Parathyroid adenoma (tissue), 2 donors: ENCODE results near the gene SAG.

Experiments used
- H2AFZ ChIP-seq: fragments of 300-600 bp; sonication (generic); one replicate; pipeline ENCODE4 v1.7.0; 2017; ENCODE audit warnings: antibody characterized with exemption, mild to moderate bottlenecking
- H3K27ac ChIP-seq: fragments of 300-600 bp; sonication (generic); one replicate; pipeline ENCODE4 v1.7.0; 2017
- H3K27me3 ChIP-seq: fragments of 300-600 bp; sonication (generic); one replicate; pipeline ENCODE4 v1.7.0; 2017; ENCODE audit warnings: low read length; ENCODE audit not compliant: control insufficient read depth, insufficient read depth
- H3K36me3 ChIP-seq: fragments of 300-600 bp; sonication (generic); one replicate; pipeline ENCODE4 v1.7.0; 2017; ENCODE audit warnings: low read length; ENCODE audit not compliant: control insufficient read depth, insufficient read depth
- H3K4me1 ChIP-seq: fragments of 300-600 bp; sonication (generic); one replicate; pipeline ENCODE4 v1.7.0; 2017; ENCODE audit warnings: control low read depth
- H3K4me2 ChIP-seq: fragments of 300-600 bp; sonication (generic); one replicate; pipeline ENCODE4 v1.7.0; 2017; ENCODE audit warnings: low read length
- H3K4me3 ChIP-seq: fragments of 300-600 bp; sonication (generic); one replicate; pipeline ENCODE4 v1.7.0; 2017; ENCODE audit warnings: low read depth, low read length
- H3K79me2 ChIP-seq: fragments of 300-600 bp; sonication (generic); one replicate; pipeline ENCODE4 v1.7.0; 2017; ENCODE audit warnings: control low read depth
- H3K9ac ChIP-seq: fragments of 300-600 bp; sonication (generic); one replicate; pipeline ENCODE4 v1.7.0; 2017; ENCODE audit warnings: mild to moderate bottlenecking
- H3K9me3 ChIP-seq: fragments of 300-600 bp; sonication (generic); one replicate; pipeline ENCODE4 v1.7.0; 2017; ENCODE audit warnings: low read length; ENCODE audit not compliant: control insufficient read depth
- CTCF ChIP-seq: fragments of 300-600 bp; sonication (generic); IDR thresholded peaks from one replicate; pipeline ENCODE4 v1.7.0; 2017; ENCODE audit warnings: antibody characterized with exemption, mild to moderate bottlenecking
- donor health status: primary hyperparathyroidism.

Gene SAG

GRCh38 chr2:233361297-233361696 lies 53.7 kb downstream of the SAG start:
- no peaks in the 10 kb centered on the region for H3K9me3 ChIP-seq
- H3K9ac ChIP-seq = no peak overlapping the region
- H3K4me2 ChIP-seq = no peak overlapping the region
- H3K27ac ChIP-seq = no peak overlapping the region
- peaks cover 2% of the 10 kb centered on the region for H3K79me2 ChIP-seq
- TF ChIP-seq CTCF = no peak
- H2AFZ ChIP-seq = no peak overlapping the region
- H3K4me1 ChIP-seq = peaks cover 4% of the 10 kb centered on the region
- H3K27me3 ChIP-seq = no peaks in the 10 kb centered on the region
- no peaks in the 10 kb centered on the region for H3K36me3 ChIP-seq
- H3K4me3 ChIP-seq = no peak overlapping the region

DNA sequence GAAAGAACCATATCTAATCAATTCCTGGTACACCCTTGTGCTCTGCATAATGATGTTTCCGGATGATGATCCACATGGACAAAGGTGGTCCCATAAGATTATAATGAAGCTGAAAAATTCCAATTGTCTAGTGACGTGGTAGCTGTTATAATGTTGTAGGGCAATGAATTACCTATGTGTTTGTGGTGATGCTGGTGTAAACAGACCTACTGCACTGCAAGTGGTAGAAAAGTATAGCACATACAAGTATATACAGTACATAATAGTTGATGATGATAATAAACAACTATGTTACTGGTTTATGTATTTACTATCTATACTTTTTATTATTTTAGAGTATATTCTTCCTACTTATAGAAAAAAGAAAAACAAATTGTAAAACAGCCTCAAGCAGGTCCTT lies 55.1 kb downstream of the SAG start:
- no peak for TF ChIP-seq CTCF
- H2AFZ ChIP-seq = no peak overlapping the region

DNA sequence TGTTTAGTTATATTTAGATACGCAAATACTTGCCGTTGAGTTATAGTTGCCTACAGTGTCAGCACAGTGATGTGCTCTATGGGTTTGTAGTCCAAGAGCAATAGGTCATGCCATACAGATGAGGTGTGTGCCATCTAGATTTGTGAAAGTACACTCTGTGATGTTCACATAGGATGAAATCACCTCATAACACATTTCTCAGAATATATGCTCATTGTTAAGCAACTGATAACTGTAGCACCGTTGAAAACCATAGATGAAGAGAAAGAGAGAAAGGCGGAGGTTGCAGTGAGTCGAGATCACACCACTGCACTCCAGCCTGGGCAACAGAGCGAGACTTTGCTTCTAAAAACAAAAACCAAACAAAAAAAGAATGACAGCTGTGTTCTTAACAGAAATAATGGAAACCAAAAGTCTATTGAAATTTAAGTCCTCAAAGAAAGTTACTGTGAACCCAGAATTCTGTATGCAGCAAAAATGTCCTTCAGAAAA lies 56.2 kb downstream of the SAG start:
- Histone ChIP-seq H3K27ac (no peak overlapping the region), H3K79me2 (peaks cover 4% of the 10 kb centered on the region), H2AFZ (no peak overlapping the region), H3K4me2 (no peak overlapping the region), H3K36me3 (no peaks in the 10 kb centered on the region), H3K4me1 (no peaks in the 10 kb centered on the region), H3K9me3 (no peaks in the 10 kb centered on the region), H3K4me3 (no peak overlapping the region), H3K27me3 (no peaks in the 10 kb centered on the region), H3K9ac (no peak overlapping the region)
- TF ChIP-seq CTCF = no peak

More for the DNA sequence above, 55.1 kb downstream of the SAG start:
- H3K27ac ChIP-seq = no peak overlapping the region
- no peaks in the 10 kb centered on the region for H3K9me3 ChIP-seq
- H3K4me3 ChIP-seq = no peak overlapping the region
- no peaks in the 10 kb centered on the region for H3K27me3 ChIP-seq
- H3K4me2 ChIP-seq = no peak overlapping the region
- H3K36me3 ChIP-seq = no peaks in the 10 kb centered on the region
- peaks cover 4% of the 10 kb centered on the region for H3K79me2 ChIP-seq
- no peak overlapping the region for H3K9ac ChIP-seq
- no peaks in the 10 kb centered on the region for H3K4me1 ChIP-seq

DNA sequence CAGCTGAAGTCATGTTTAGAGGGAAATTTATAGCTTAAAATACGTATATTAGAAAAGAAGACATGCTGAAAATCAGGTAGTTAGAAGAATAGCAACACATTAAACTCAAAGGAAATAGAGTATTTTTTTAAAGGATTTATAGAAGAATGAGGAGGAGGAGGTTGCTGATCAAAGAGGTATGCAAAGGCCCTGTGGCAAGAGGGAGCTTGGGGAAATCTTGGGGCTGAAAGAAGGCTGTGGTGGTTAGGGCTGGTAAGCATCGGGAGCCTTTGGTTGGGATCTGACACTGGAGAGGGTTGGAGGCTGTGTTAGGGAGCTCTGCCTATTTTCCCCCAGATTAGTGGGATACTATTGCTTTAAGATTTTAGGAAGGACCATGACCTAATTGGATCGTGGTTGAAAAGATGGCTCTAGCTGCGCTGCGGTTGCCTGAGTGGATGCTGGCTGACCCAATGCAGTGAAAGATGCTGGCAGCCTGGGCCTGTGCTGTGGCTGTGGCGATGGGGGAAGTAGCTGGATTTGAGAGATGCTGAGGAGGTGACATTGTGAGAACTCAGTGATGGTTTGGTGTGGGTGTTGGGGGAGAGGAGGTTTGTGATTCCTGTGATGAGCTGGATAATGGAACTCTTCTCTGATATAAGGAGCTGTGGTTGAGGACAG lies 58.4 kb downstream of the SAG start:
- Histone ChIP-seq H3K36me3 (no peaks in the 10 kb centered on the region), H3K79me2 (peaks cover 2% of the 10 kb centered on the region), H3K4me2 (no peak overlapping the region), H3K27me3 (no peaks in the 10 kb centered on the region), H3K27ac (no peak overlapping the region), H3K4me3 (no peak overlapping the region), H3K9ac (no peak overlapping the region), H2AFZ (no peak overlapping the region), H3K4me1 (no peaks in the 10 kb centered on the region), H3K9me3 (no peaks in the 10 kb centered on the region)
- TF ChIP-seq CTCF = no peak

- Histone ChIP-seq H3K27me3 (no peaks in the 10 kb centered on the region), H3K27ac (no peak overlapping the region), H3K9me3 (no peaks in the 10 kb centered on the region), H2AFZ (no peak overlapping the region), H3K9ac (no peak overlapping the region), H3K36me3 (no peaks in the 10 kb centered on the region), H3K4me1 (no peaks in the 10 kb centered on the region), H3K79me2 (peaks cover 2% of the 10 kb centered on the region), H3K4me2 (no peak overlapping the region), H3K4me3 (no peak overlapping the region)
- TF ChIP-seq CTCF = no peak
These were observed 60.0 kb downstream of the SAG start for GRCh38 chr2:233367586-233367985.
